GM21526 (cell line): ENCODE results near the gene TMC1.

Experiments used
- ATAC-seq: cut with Tn5 transposase; IDR thresholded peaks from one replicate; pipeline ENCODE4 v1.9.1; 2021; ENCODE audit warnings: moderate library complexity; ENCODE audit not compliant: unreplicated experiment, low FRiP score

Gene TMC1

GRCh38 chr9:72661401-72662135, 140.2 kb downstream of the TMC1 start:
- ATAC-seq: no peak

- ATAC-seq: no peak
Observed at GRCh38 chr9:72665421-72665820, 144.0 kb downstream of the TMC1 start.

- no peak for ATAC-seq
Observed at GRCh38 chr9:72667181-72667580, 145.8 kb downstream of the TMC1 start.

- no peak for ATAC-seq
Observed at GRCh38 chr9:72674961-72675360, 153.6 kb downstream of the TMC1 start.

GRCh38 chr9:72675586-72675985, 154.2 kb downstream of the TMC1 start:
- no peak for ATAC-seq

- no peak for ATAC-seq
Observed at GRCh38 chr9:72680593-72681282, 159.3 kb downstream of the TMC1 start.

GRCh38 chr9:72681283-72681630, 159.8 kb downstream of the TMC1 start:
- no peak for ATAC-seq

GRCh38 chr9:72684615-72685014, 163.2 kb downstream of the TMC1 start:
- no peak for ATAC-seq

GRCh38 chr9:72685911-72686310, 164.5 kb downstream of the TMC1 start:
- no peak for ATAC-seq

GRCh38 chr9:72687331-72687730, 165.9 kb downstream of the TMC1 start:
- no peak for ATAC-seq

- ATAC-seq: no peak
Observed at GRCh38 chr9:72691671-72692070, 170.3 kb downstream of the TMC1 start.

- ATAC-seq: no peak
Observed at GRCh38 chr9:72695365-72695764, 174.0 kb downstream of the TMC1 start.

GRCh38 chr9:72696511-72696910, 175.1 kb downstream of the TMC1 start:
- ATAC-seq: no peak

- ATAC-seq: no peak
Observed at GRCh38 chr9:72701510-72701909, 180.1 kb downstream of the TMC1 start.

- ATAC-seq: no peak
Observed at GRCh38 chr9:72703574-72703973, 182.2 kb downstream of the TMC1 start.

- no peak for ATAC-seq
Observed at GRCh38 chr9:72704688-72705375, 183.4 kb downstream of the TMC1 start.

- no peak for ATAC-seq
Observed at GRCh38 chr9:72718503-72718902, 197.1 kb downstream of the TMC1 start.

GRCh38 chr9:72721067-72721466, 199.7 kb downstream of the TMC1 start:
- ATAC-seq: no peak

GRCh38 chr9:72726947-72727346, 205.5 kb downstream of the TMC1 start:
- no peak for ATAC-seq

- no peak for ATAC-seq
Observed at GRCh38 chr9:72728031-72728770, 206.8 kb downstream of the TMC1 start.

- ATAC-seq: no peak
Observed at GRCh38 chr9:72733895-72734294, 212.5 kb downstream of the TMC1 start.
